Measurements from ENCODE around the gene AKIP1. TPM values are rescaled to one million over a fixed set of nuclear protein-coding genes. Genes with fewer than 3 reads are reported as not detected.

The AKIP1 gene
- total RNA-seq, 1 experiment from 2014 or later: 30.3 TPM

GRCh38 chr11:8873741-8874405 lies 37.1 kb upstream of the AKIP1 start:
- H3K36me3 ChIP-seq (ENCODE audit: control insufficient read depth in 1 of 2, insufficient read depth in 2 of 2, low read length in 2 of 2): no peaks in the 10 kb centered on the region
- TF ChIP-seq SIN3A (IDR thresholded peaks at IDR 0.05; ENCODE audit: low read depth) (no peak), EGR1 (IDR thresholded peaks at IDR 0.05; ENCODE audit: low read depth) (no peak), ATF3 (IDR thresholded peaks at IDR 0.05) (no peak), TCF7L2 (IDR thresholded peaks at IDR 0.05; ENCODE audit: borderline replicate concordance, extremely low read depth, insufficient read depth, insufficient read length) (no peak), ZFX (IDR thresholded peaks at IDR 0.05) (no peak), CBX3 (IDR thresholded peaks at IDR 0.05; ENCODE audit: low read depth) (no peak)
- CTCF ChIA-PET: interaction anchor here (1.2 kb wide), 1 partner anchor 186 kb away, joined by 3 read pairs; no protein-coding TSS in a partner anchor
- no peaks in the 10 kb centered on the region for H3K27me3 ChIP-seq (ENCODE audit: insufficient read depth, low read length)
- intact Hi-C loops (cut with micrococcal nuclease): loop anchor here (5.0 kb wide), 1 partner anchor 187 kb away; no protein-coding TSS in a partner anchor
- no peak overlapping the region for H2AFZ ChIP-seq (ENCODE audit: low read depth, low read length, poor library complexity, severe bottlenecking)
- POLR2A ChIA-PET: no interaction called here
- no peak overlapping the region for H3K9ac ChIP-seq (ENCODE audit: low read length)
- H3K4me2 ChIP-seq (ENCODE audit: low read length): no peak overlapping the region
- no peak overlapping the region for H3K4me3 ChIP-seq (replicated peaks in 1 of 2; ENCODE audit: low read depth in 1 of 2, low read length in 2 of 2)
- H3K27ac ChIP-seq (ENCODE audit: low read depth, low read length): no peak overlapping the region
- H3K79me2 ChIP-seq (ENCODE audit: insufficient read depth, low read length): no peaks in the 10 kb centered on the region
- peaks cover 8 to 12% of the 10 kb centered on the region in 2 experiments for H3K4me1 ChIP-seq (ENCODE audit: control insufficient read depth in 1 of 2, insufficient read depth in 2 of 2, low read length in 2 of 2)
- no peaks in the 10 kb centered on the region for H3K9me3 ChIP-seq (ENCODE audit: control insufficient read depth in 1 of 2, insufficient read depth in 1 of 2, low read depth in 1 of 2, low read length in 2 of 2)
- ATAC-seq (no peak), DNase-seq (ENCODE audit: low read depth, low spot score) (no peak)
- no peaks in the 10 kb centered on the region for H4K20me1 ChIP-seq (ENCODE audit: insufficient read depth)
- no TSS peak for BruUV-seq (replicated peaks)
- RAD21 ChIA-PET (ENCODE audit: low non-redundant PET in 1 of 2, low total read pairs in 2 of 2, uncharacterized antibody in 2 of 2, unreplicated experiment in 2 of 2): no interaction called here
- H3K9me2 ChIP-seq (ENCODE audit: insufficient read depth): no peaks in the 10 kb centered on the region

GRCh38 chr11:8878771-8879170 lies 32.2 kb upstream of the AKIP1 start:
- RAD21 ChIA-PET (ENCODE audit: low non-redundant PET in 1 of 2, low total read pairs in 2 of 2, uncharacterized antibody in 2 of 2, unreplicated experiment in 2 of 2): no interaction called here
- no peaks in the 10 kb centered on the region for H3K9me2 ChIP-seq (ENCODE audit: insufficient read depth)
- no peaks in the 10 kb centered on the region for H3K9me3 ChIP-seq (ENCODE audit: control insufficient read depth in 1 of 2, insufficient read depth in 1 of 2, low read depth in 1 of 2, low read length in 2 of 2)
- H3K27me3 ChIP-seq (ENCODE audit: insufficient read depth, low read length): no peaks in the 10 kb centered on the region
- H3K79me2 ChIP-seq (ENCODE audit: insufficient read depth, low read length): no peaks in the 10 kb centered on the region
- POLR2A ChIA-PET: no interaction called here
- H3K36me3 ChIP-seq (ENCODE audit: control insufficient read depth in 1 of 2, insufficient read depth in 2 of 2, low read length in 2 of 2): no peaks in the 10 kb centered on the region
- no peak for DNase-seq (ENCODE audit: low read depth, low spot score)
- H3K4me1 ChIP-seq (ENCODE audit: control insufficient read depth in 1 of 2, insufficient read depth in 2 of 2, low read length in 2 of 2): no peaks in the 10 kb centered on the region
- H2AFZ ChIP-seq (ENCODE audit: low read depth, low read length, poor library complexity, severe bottlenecking): no peak overlapping the region
- ATAC-seq: no peak
- no peak overlapping the region for H3K4me2 ChIP-seq (ENCODE audit: low read length)
- no TSS peak for BruUV-seq (replicated peaks)
- H3K27ac ChIP-seq (ENCODE audit: low read depth, low read length): no peak overlapping the region
- H4K20me1 ChIP-seq (ENCODE audit: insufficient read depth): no peaks in the 10 kb centered on the region
- CTCF ChIA-PET: no interaction called here
- H3K4me3 ChIP-seq (replicated peaks in 1 of 2; ENCODE audit: low read depth in 1 of 2, low read length in 2 of 2): no peak overlapping the region
- intact Hi-C loops (cut with micrococcal nuclease): no loop called here
- H3K9ac ChIP-seq (ENCODE audit: low read length): no peak overlapping the region
- TF ChIP-seq RAD21 (IDR thresholded peaks at IDR 0.05; ENCODE audit: low read depth): no peak
- TF ChIP-seq ZBTB33 (IDR thresholded peaks at IDR 0.05; ENCODE audit: extremely low read depth, insufficient replicate concordance, low read length): no peak
- TF ChIP-seq CTCF (IDR thresholded peaks at IDR 0.05 in 2 of 3, conservative IDR thresholded peaks at IDR 0.05 in 1 of 3; ENCODE audit: borderline replicate concordance in 1 of 3, insufficient read depth in 1 of 3, low read depth in 2 of 3, low read length in 2 of 3): no peak
- no peak for TF ChIP-seq POLR2AphosphoS5 (IDR thresholded peaks at IDR 0.05; ENCODE audit: low read depth, low read length)
- no peak for TF ChIP-seq REST (IDR thresholded peaks at IDR 0.05; ENCODE audit: low read depth)
- TF ChIP-seq SIN3A (IDR thresholded peaks at IDR 0.05; ENCODE audit: low read depth): no peak
- no peak for TF ChIP-seq JUND (IDR thresholded peaks at IDR 0.05)
